Activated T-helper 1 cell treated with anti-CD3 and anti-CD28 coated beads, Interleukin-12 subunit alpha, Interleukin-12 subunit beta, Interleukin-2, Interleukin-4 antibody, amounts not matched to agents 30 ng/mL and 10 ng/mL and 1 ng/mL, durations not matched to agents 14 hours and 24 hours and 36 hours (primary cell): ENCODE results near the gene TESK2. TPM values are rescaled to one million over a fixed set of nuclear protein-coding genes. Genes with fewer than 3 reads are reported as not detected.

Experiments used
- DNase-seq: peaks from one replicate; pipeline ENCODE4 v3.0.0; 2021; ENCODE audit warnings: low spot score
- H3K27ac Mint-ChIP-seq: one replicate; pipeline ENCODE4 v1.8.0; 2021; ENCODE audit warnings: mild to moderate bottlenecking, mixed read lengths
- H3K27me3 Mint-ChIP-seq: one replicate; pipeline ENCODE4 v1.8.0; 2022; ENCODE audit warnings: mild to moderate bottlenecking, moderate library complexity, mixed read lengths; ENCODE audit not compliant: insufficient read depth
- H3K36me3 Mint-ChIP-seq: one replicate; pipeline ENCODE4 v1.8.0; 2021; ENCODE audit warnings: low read depth, mixed read lengths
- H3K4me1 Mint-ChIP-seq: one replicate; pipeline ENCODE4 v1.8.0; 2021; ENCODE audit warnings: low read depth, mixed read lengths
- H3K4me3 Mint-ChIP-seq: one replicate; pipeline ENCODE4 v1.8.0; 2021; ENCODE audit warnings: mild to moderate bottlenecking, moderate library complexity, mixed read lengths
- H3K9me3 Mint-ChIP-seq: one replicate; pipeline ENCODE4 v1.8.0; 2021; ENCODE audit warnings: mixed read lengths
- intact Hi-C: fragments of 100-400 bp; cut with micrococcal nuclease; formaldehyde crosslinking; loops from one replicate; pipeline ENCODE4 v1.15.1; 2024
- total RNA-seq: library from RNA; stranded (reverse); gene quantifications from 2 replicates; pipeline ENCODE4 v1.2.3, GENCODE V29; 2022

Gene TESK2
- total RNA-seq, 1 donor from 2014 or later: 1.4 TPM

DNA sequence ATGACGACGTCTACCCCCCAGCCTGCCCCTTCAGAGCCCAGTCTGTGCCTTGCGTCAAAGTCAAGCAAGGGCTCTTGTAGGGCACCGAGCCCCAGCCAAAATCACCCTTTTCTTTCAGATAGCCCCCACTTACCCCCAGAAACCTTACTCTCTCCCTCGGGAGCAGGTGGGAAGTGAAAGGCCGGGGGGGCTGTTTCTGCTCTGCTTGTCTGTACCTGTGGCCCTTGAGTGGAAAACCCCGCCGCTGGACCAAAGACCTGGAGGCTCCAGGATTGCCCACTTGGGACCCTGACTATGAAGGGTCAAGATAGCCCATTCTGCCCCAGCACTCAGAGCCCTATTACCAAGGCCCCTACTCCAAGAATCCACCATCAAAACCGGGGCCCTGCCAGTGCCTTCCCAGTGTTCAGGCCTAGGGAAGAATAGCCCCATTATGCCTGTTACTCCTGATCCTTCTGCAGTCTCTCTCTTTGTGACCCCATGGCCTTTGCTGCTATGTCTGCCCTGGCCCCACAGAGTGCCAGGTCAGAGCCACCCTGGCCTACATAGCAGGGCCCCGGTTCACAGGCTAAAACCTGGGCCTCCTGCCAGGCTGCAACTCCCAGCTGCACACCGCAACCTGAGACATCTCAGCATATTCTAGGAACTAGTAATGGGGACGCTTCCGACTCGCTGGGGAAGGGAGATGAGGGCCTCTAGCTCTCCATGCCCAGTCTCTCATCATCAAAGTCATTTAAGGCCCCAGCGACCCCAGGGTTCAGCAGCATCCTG, 186.5 kb downstream of the TESK2 start:
- peaks cover 50% of the 10 kb centered on the region for H3K4me1 Mint-ChIP-seq
- no peaks in the 10 kb centered on the region for H3K27me3 Mint-ChIP-seq
- H3K9me3 Mint-ChIP-seq: no peaks in the 10 kb centered on the region
- peaks cover 1% of the 10 kb centered on the region for H3K36me3 Mint-ChIP-seq
- peak overlapping the region; percentile 92 for H3K4me3 Mint-ChIP-seq
- peak overlapping the region; percentile 93 for H3K27ac Mint-ChIP-seq
- no peak for DNase-seq
- intact Hi-C loops: loop anchor here (5.0 to 10.0 kb wide), 3 partner anchors 362 to 950 kb away; partner anchors contain the start of gene ERI3

DNA sequence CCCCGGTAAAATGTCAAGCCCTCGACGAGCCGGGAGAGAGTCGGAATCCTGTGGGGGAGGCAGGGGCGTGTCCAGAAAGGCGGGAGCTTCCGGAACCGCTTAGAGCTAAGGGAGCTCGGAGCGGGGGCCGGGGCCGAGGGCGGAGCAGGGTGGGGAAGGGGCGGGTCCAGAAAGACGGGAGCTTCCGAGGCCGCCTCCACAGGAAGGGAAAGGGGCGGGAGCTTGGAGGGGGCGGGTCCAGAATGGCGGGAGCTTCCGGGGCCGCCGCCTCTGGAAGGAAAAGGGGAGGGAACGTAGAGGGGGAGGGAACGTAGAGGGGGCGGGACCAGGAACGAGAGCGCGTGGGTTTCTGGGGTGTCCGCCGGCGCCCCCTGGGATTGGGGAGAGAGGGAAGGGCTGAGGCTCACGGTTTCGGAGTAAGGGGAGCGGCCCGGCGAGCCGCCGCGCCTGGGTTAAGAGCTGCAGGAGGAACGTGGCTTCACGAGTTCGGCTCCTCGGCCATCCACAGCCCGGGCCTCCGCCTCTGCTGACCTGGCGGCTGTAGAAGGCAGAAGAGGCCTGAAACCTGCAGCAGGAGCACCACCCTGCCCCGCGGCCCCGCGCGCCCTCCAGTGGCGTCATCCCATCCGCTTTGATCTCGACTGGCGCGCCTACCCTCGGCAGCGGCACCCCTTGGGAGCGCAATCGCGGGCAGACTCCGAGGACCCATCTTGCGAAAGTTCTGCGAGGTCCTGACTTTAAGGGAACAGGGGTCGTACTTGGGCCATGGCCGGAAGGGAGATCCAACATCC, 187.2 kb downstream of the TESK2 start:
- Mint-ChIP-seq H3K9me3 (no peaks in the 10 kb centered on the region), H3K4me3 (peak overlapping the region; percentile 92), H3K36me3 (peaks cover 1% of the 10 kb centered on the region), H3K27ac (peak overlapping the region; percentile 93), H3K4me1 (peaks cover 50% of the 10 kb centered on the region), H3K27me3 (no peaks in the 10 kb centered on the region)
- intact Hi-C loops: loop anchor here (1.0 to 10.0 kb wide), 14 partner anchors 23 to 949 kb away; partner anchors contain the start of genes ARMH1, EIF2B3, ERI3 and GPBP1L1
- peak; percentile 87 for DNase-seq

DNA sequence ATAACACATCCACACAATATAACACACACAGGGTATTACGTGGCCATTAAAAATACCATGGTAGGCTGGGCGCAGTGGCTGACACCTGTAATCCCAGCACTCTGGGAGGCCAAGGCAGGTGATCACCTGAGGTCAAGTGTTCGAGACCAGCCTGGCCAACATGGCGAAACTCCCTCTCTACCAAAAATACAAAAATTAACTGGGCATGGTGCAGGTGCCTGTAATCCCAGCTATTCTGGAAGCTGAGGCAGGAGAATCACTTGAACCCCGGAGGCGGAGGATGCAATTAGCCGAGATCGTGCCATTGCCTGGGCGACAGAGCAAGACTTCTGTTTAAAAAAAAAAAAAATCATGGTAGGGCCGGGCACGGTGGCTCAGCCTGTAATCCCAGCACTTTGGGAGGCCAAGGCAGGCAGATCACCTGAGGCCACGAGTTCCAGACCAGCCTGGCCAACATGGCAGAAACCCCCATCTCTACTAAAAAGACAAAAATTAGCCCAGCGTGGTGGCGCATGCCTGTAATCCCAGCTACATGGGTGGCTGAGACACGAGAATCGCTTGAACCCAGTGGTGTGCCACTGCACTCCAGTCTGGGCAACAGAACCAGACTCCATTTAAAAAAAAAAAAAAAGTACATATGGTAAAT, 188.3 kb downstream of the TESK2 start:
- Mint-ChIP-seq H3K9me3 (no peaks in the 10 kb centered on the region), H3K36me3 (peaks cover 1% of the 10 kb centered on the region), H3K4me3 (peak overlapping the region; percentile 49), H3K27ac (no peak overlapping the region), H3K4me1 (peaks cover 50% of the 10 kb centered on the region), H3K27me3 (no peaks in the 10 kb centered on the region)
- intact Hi-C loops: loop anchor here (1.0 to 10.0 kb wide), 14 partner anchors 24 to 948 kb away; partner anchors contain the start of genes ARMH1, EIF2B3, ERI3 and GPBP1L1
- no peak for DNase-seq

DNA sequence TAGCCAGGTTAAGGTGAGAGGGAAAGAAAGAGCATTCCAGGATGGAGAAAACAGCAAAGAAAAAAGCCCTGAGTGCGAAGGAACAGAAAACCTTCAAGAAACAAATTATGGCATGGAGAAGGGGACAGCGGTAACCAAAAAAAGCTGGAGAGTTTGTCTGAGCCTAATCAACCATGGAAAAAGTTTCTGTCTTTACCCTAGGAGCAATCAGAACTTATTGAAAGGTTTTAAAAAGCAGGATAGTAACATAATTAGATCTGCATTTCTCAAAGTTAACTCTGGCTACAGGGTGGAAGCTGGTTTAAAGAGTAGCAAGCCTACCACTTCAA, 190.3 kb downstream of the TESK2 start:
- no peaks in the 10 kb centered on the region for H3K9me3 Mint-ChIP-seq
- H3K27ac Mint-ChIP-seq: no peak overlapping the region

GRCh38 chr1:45299981-45300668, 190.8 kb downstream of the TESK2 start:
- no peak overlapping the region for H3K27ac Mint-ChIP-seq

More for the DNA sequence above, 190.3 kb downstream of the TESK2 start:
- no peaks in the 10 kb centered on the region for H3K27me3 Mint-ChIP-seq
- peaks cover 1% of the 10 kb centered on the region for H3K36me3 Mint-ChIP-seq
- no peak overlapping the region for H3K4me3 Mint-ChIP-seq
- intact Hi-C loops: loop anchor here (1.0 to 10.0 kb wide), 8 partner anchors 94 to 946 kb away; partner anchors contain the start of genes ERI3 and ZSWIM5
- peaks cover 35% of the 10 kb centered on the region for H3K4me1 Mint-ChIP-seq
- no peak for DNase-seq

DNA sequence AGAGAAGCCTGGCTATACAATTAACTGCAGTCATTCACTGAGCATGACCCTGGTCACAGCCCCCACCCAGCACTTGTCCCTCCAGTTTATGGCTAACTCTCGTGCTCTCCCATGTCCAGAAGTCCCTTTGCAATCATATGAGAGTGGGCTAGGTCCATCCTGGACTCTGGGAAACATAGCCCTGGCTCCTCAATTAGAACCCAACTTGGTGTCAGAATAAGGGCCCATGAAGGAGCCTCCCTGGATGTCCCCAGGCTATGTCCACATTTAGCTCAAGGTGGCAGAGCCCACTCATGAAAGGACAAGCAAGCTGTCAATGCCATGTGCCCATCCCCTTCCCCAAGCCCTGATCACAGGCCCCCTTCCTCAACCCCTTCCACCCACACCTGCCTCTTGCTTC, 191.7 kb downstream of the TESK2 start:
- H3K4me3 Mint-ChIP-seq: no peak overlapping the region
- no peak overlapping the region for H3K27ac Mint-ChIP-seq

More at GRCh38 chr1:45299981-45300668, 190.8 kb downstream of the TESK2 start:
- Mint-ChIP-seq H3K4me3 (no peak overlapping the region), H3K4me1 (peaks cover 30% of the 10 kb centered on the region), H3K9me3 (no peaks in the 10 kb centered on the region), H3K36me3 (peaks cover 1% of the 10 kb centered on the region), H3K27me3 (no peaks in the 10 kb centered on the region)
- DNase-seq: no peak
- intact Hi-C loops: loop anchor here (1.0 to 10.0 kb wide), 8 partner anchors 94 to 945 kb away; partner anchors contain the start of genes ERI3 and ZSWIM5

GRCh38 chr1:45297666-45298356, 193.2 kb downstream of the TESK2 start:
- DNase-seq: no peak
- no peak overlapping the region for H3K4me3 Mint-ChIP-seq
- H3K36me3 Mint-ChIP-seq: no peaks in the 10 kb centered on the region
- no peaks in the 10 kb centered on the region for H3K9me3 Mint-ChIP-seq
- H3K4me1 Mint-ChIP-seq: peaks cover 18% of the 10 kb centered on the region
- no peak overlapping the region for H3K27ac Mint-ChIP-seq
- no peaks in the 10 kb centered on the region for H3K27me3 Mint-ChIP-seq
- intact Hi-C loops: no loop called here

More for the DNA sequence above, 191.7 kb downstream of the TESK2 start:
- intact Hi-C loops: no loop called here
- no peak for DNase-seq
- no peaks in the 10 kb centered on the region for H3K27me3 Mint-ChIP-seq
- peaks cover 21% of the 10 kb centered on the region for H3K4me1 Mint-ChIP-seq
- H3K36me3 Mint-ChIP-seq: peaks cover 1% of the 10 kb centered on the region
- H3K9me3 Mint-ChIP-seq: no peaks in the 10 kb centered on the region

Other genes starting within 250 kb of the TESK2 start
- 31.0 and 34.8 TPM in 2 replicates for gene HPDL, start 164.3 kb downstream of the TESK2 start, total RNA-seq
- 39.1 and 41.4 TPM in 2 replicates for gene TOE1, start 151.0 kb downstream of the TESK2 start, total RNA-seq
- 53.4 and 55.9 TPM in 2 replicates for gene MUTYH, start 150.7 kb downstream of the TESK2 start, total RNA-seq
- gene CCDC163, start 8.9 kb upstream of the TESK2 start, total RNA-seq: 3.5 and 4.5 TPM in 2 replicates
- 10.4 and 10.6 TPM in 2 replicates for gene MMACHC, start 9.1 kb upstream of the TESK2 start, total RNA-seq
- 635 and 655 TPM in 2 replicates for gene PRDX1, start 30.7 kb upstream of the TESK2 start, total RNA-seq
- gene AKR1A1, start 59.7 kb upstream of the TESK2 start, total RNA-seq: 192 and 194 TPM in 2 replicates
- 250 and 251 TPM in 2 replicates for gene NASP, start 92.9 kb upstream of the TESK2 start, total RNA-seq
- 2.5 and 2.8 TPM in 2 replicates for gene CCDC17, start 132.9 kb upstream of the TESK2 start, total RNA-seq
- gene GPBP1L1, start 195.4 kb upstream of the TESK2 start, total RNA-seq: 99.3 and 109 TPM in 2 replicates
- gene TMEM69, start 197.0 kb upstream of the TESK2 start, total RNA-seq: 30.0 and 33.0 TPM in 2 replicates